NCI-H69 (cell line): ENCODE measurements around the gene OR8S1.
"Not testable (repeated sequence)": the region's sequence is repeated elsewhere in the genome, so short reads cannot be mapped to it uniquely, and the experiment has no call there.

Experiments used
- DNase-seq: peaks from one replicate; lab custom pipeline; 2025; lab: John Stamatoyannopoulos, UW

Gene OR8S1

GRCh38 chr12:48525332-48525731, at the start of gene OR8S1:
OR8S1 (plus strand) TSS chr12:48525632; CDS start chr12:48525632, 0 bp downstream.
- no peak for DNase-seq

DNA sequence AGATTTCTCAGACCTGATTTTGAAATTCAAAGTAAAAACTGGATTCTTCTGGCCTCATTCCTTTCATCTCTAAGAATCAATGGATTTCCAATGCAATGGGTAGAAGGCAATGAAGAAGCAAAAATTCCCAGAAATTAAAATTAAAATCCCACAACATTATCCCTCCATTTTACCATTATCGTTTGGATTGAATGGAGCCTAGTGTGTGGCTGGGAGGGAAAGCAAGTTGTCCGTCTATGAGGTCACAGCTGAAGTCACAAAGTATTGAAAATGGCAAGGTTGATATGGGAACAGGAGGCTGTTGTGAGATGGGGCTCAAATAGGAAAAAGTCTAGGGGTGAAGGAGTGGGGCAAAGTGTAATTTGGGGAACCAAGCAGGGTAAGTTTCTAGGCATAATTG, 43.2 kb upstream of the OR8S1 start, which contains the start of gene C12orf54:
Gene C12orf54 (plus strand): TSS at position 301 of the 400 bp plus-strand sequence. CDS start 799 bp downstream, outside the sequence.
- DNase-seq: no peak

- no peak for DNase-seq
Measured at GRCh38 chr12:48482930-48483329, 42.5 kb upstream of the OR8S1 start.

GRCh38 chr12:48486261-48486660, 39.2 kb upstream of the OR8S1 start:
- no peak for DNase-seq

GRCh38 chr12:48486679-48487078, 38.8 kb upstream of the OR8S1 start:
- DNase-seq: no peak

DNA sequence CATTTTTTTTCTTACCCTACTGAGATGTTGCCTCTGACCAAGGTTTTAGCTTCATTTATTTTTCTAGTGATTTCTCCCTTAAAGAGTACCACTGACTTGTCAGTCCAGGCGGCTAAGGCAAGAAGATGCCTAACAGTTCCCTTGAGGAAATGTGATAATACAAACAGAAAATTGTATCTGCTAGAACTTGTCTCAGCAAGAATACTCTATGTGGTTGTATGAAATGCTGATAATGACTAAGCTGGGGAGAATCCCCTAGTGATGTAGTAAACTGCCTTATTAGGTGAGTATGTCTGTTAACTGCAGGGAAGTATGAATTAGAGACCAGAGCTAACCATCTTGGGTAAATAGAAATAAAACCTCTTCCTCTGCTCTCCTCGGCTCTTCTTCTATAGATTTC, 36.4 kb upstream of the OR8S1 start:
- no peak for DNase-seq

DNA sequence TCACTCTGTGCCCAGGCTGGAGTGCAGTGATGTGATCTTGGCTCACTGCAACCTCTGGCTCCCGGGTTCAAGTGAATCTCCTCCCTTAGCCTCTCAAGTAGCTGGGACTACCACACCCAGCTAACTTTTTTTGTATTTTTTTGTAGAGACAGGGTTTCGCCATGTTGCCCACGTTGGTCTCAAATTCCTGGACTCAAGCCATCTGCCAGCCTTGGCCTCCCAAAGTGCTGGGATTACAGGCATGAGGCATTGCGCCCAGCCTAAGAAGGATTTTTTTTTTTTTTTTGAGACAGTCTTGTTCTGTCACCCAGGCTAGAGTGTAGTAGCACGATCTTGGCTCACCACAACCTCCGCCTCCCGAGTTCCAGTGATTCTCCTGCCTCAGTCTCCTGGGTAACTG, 36.0 kb upstream of the OR8S1 start:
- DNase-seq: not testable (repeated sequence)

- not testable (repeated sequence) for DNase-seq
Measured at GRCh38 chr12:48500281-48500680, 25.2 kb upstream of the OR8S1 start.

DNA sequence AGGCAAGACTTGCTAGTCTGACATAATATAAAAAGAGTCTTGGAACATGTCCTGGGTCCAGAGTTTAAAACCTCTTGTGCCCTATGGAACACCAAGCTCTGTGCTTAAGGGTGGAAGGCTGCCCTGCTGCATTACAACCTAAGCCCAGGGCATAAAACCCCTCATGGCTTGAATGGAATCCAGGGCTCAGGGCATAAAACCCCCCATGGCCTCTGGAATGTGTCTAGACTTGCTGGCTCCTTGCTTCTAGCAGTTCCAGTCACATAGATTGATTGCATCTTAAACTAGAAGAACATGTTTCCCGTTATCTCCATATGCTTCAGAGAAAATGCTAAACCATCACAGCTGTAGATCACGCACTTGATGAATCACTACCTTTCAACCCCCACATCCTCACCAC, 18.6 kb upstream of the OR8S1 start:
- DNase-seq: not testable (repeated sequence)

- DNase-seq: no peak
Measured at GRCh38 chr12:48508987-48509386, 16.4 kb upstream of the OR8S1 start.

GRCh38 chr12:48510111-48510510, 15.3 kb upstream of the OR8S1 start:
- no peak for DNase-seq

DNA sequence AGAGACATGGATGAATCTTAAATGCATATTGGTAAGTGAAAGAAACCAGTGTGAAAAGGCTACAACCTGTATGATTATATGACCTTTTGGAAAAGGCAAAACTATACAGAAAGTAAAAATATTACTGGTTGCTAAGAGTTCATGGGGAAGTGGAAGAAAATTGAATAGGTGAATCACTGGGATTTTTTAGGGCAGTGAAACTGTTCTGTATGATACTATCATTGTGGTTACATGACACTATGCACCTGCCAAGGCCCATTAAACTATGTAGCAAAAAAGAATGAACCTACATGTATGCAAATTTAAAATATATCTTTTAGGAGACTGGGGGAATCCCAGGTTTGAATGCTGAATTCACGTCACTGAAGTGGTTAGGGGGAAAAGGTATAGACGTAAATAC, 12.6 kb upstream of the OR8S1 start:
- no peak for DNase-seq

DNA sequence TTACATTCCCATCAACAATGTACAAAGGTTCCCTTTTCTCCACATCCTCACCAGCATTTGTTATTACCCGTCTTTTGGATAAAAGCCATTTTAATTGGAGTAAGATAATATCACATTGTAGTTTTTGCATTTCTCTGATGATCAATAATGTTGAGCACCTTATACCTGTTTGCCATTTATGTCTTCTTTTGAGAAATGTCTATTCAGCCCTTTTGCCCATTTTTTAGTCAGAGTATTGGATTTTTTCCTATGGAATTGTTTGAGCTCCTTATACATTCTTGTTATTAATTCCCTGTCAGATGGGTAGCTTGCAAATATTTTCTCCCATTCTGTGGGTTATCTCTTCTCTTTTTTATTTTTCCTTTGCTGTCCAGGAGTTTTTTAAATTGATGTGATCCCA, 10.7 kb upstream of the OR8S1 start:
- DNase-seq: no peak

GRCh38 chr12:48520381-48520780, 5.1 kb upstream of the OR8S1 start:
- DNase-seq: not testable (repeated sequence)

DNA sequence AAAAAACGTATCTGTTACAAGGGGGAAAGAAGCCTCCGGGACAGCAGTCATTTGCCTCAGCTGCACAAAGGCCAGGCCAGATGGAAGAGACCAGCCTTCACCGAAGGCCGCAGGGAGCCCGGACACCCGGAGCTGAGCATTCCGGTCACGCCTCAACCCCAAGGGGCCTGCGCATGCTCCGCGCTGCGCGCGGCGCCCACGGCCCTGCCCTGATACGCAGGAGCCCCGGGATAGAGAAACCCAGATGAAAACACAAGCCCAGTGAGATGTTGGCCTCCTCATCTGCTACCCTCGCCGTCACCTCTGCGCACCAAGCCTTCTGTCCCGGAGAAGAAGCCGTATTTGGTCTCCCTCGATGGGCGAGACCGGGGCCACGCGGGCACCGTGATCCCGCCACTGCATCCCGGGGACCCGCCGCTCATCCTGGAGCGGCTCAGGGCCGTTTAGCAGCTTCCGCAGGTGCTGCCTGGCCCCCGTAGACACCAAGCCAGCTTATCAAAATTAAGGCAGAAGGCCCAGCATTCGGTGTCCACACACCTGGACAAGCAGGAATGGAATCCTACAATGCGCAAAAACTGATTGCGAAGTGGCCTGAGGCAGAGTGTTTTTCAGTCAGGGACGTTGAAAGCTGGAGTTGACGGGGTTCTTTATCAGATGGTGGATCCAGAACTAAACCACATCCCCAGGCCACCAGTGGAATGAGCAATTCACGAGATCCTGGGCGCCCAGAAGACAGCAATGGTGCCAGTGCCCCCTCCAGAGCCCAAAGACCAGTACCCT, 2.6 kb downstream of the OR8S1 start:
- DNase-seq: no peak

- DNase-seq: no peak
Measured at GRCh38 chr12:48532601-48533000, 7.2 kb downstream of the OR8S1 start.

DNA sequence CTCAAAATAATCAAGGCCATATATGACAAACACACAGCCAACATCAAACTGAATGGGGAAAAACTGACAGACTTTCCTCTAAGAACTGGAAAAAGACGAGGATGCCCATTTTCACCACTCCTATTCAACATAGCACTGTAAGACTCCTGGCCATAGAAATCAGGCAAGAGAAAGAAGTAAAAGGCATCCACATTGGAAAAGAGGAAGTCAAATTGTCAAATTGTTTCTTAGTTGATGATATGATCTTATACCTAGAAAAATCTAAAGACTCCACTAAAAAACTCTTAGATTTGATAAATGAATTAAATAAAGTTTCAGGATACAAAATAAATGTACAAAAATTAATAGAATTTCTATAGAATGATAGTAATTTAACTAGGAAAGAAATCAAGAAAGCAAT, 11.2 kb downstream of the OR8S1 start:
- DNase-seq: no peak

GRCh38 chr12:48542300-48542928, 17.0 kb downstream of the OR8S1 start:
- peak; percentile 53 for DNase-seq

DNA sequence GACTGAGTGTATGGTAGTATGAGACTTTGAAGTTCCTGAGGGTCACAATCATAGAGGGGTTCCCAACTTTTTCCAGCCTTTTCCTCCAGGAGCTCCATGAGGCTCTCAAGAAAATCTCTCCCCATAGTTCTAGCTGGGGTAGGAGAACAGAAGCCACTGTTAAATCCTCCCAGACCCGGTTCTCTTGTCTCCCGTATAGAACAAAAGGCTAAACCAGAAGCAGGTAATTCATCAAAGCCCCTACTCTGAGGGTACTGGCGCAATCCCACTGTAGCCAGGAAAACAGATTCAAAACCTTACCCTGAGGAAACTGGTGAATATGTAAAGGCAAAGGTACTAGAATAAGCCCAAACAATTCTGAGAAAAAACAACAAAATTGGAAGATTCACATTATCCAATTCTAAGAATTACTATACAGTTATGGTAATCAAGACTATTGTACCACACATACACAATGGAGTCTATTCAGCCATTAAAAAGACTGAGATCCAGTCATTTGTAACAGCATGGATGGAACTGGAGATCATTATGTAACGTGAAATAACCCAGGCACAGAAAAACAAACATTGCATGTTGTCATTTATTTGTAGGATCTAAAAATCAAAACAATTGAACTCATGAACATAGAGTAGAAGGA, 20.5 kb downstream of the OR8S1 start:
- no peak for DNase-seq

DNA sequence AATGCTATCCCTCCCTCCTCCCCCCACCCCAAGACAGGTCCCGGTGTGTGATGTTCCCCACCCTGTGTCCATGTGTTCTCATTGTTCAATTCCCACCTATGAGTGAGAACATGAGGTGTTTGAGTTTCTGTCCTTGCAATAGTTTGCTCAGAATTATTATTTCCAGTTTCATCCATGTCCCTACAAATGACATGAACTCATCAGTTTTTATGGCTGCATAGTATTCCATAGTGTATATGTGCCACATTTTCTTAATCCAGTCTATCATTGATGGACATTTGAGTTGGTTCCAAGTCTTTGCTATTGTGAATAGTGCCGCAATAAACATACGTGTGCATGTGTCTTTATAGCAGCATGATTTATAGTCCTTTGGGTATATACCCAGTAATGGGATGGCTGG, 21.6 kb downstream of the OR8S1 start:
- not testable (repeated sequence) for DNase-seq

DNA sequence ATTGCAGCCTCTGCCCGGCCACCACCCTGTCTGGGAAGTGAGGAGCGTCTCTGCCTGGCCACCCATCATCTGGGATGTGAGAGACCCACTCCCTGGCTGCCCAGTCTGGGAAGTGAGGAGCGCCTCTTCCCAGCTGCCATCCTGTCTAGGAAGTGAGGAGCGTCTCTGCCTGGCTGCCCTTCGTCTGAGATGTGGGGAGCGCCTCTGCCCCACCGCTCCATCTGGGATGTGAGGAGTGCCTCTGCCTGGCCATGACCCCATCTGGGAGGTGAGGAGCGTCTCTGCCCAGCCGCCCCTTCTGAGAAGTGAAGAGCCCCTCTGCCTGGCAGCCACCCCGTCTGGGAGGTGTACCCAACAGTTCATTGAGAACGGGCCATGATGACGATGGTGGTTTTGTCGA, 26.2 kb downstream of the OR8S1 start:
- not testable (repeated sequence) for DNase-seq

DNA sequence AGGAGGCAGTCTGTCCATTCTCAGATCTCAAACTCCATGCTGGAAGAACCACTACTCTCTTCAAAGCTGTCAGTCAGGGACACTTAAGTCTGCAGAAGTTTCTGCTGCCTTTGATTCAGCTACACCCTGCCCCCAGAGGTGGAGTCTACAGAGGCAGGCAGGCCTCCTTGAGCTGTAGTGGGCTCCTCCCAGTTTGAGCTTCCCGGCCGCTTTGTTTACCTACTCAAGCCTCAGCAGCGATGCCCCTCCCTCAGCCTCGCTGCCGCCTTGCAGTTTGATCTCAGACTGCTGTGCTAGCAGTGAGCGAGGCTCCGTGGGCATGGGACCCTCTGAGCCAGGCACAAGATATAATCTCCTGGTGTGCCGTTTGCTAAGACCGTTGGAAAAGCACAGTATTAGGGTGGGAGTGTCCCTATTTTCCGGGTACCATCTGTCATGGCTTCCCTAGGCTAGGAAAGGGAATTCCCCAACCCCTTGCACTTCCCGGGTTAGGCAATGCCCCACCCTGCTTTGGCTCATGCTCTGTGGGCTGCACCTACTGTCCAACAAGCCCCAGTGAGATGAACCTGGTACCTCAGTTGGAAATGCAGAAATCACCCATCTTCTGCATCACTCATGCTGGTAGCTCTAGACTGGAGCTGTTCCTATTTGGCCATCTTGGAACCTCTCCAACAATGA, 28.4 kb downstream of the OR8S1 start:
- DNase-seq: peak; percentile 10
